ENCODE results near the gene ZNF595.

GRCh38 chr4:125091-125771 is 72.1 kb downstream of the ZNF595 start:
- TF ChIP-seq SIN3A (IDR thresholded peaks at IDR 0.05; ENCODE audit: borderline replicate concordance, insufficient read depth, low read length) (no peak), TAF1 (IDR thresholded peaks at IDR 0.05; ENCODE audit: borderline replicate concordance, insufficient read depth, low read length) (no peak)
